ENCODE data around the gene TAF1C.
A peak's percentile ranks its signal among the peaks of the same experiment; 100 is the strongest.

Gene TAF1C

GRCh38 chr16:84182104-84182503 lies 4.8 kb downstream of the TAF1C start:
- no peak for ATAC-seq
- Mint-ChIP-seq H3K4me3 (no peak overlapping the region), H3K9me3 (no peaks in the 10 kb centered on the region)

GRCh38 chr16:84181144-84181915 lies 5.5 kb downstream of the TAF1C start:
- Mint-ChIP-seq H3K27me3 (no peaks in the 10 kb centered on the region), H3K4me1 (peaks cover 44% of the 10 kb centered on the region), H3K4me3 (no peak overlapping the region), H3K9me3 (no peaks in the 10 kb centered on the region), H3K27ac (peak overlapping the region in 1 of 2 donors; percentile 78)
- ATAC-seq (no peak), DNase-seq (no peak)

More at GRCh38 chr16:84182104-84182503, 4.8 kb downstream of the TAF1C start:
- Mint-ChIP-seq H3K27me3 (no peaks in the 10 kb centered on the region), H3K27ac (peak overlapping the region in 1 of 2 donors; percentile 19), H3K4me1 (peaks cover 50% of the 10 kb centered on the region)
- DNase-seq: no peak

GRCh38 chr16:84180519-84181140 lies 6.2 kb downstream of the TAF1C start:
- Mint-ChIP-seq H3K4me1 (peaks cover 38% of the 10 kb centered on the region), H3K4me3 (no peak overlapping the region), H3K27ac (peak overlapping the region in 1 of 2 donors; percentile 78), H3K27me3 (no peaks in the 10 kb centered on the region), H3K9me3 (no peaks in the 10 kb centered on the region)
- no peak for DNase-seq
- ATAC-seq: no peak

GRCh38 chr16:84179612-84180320 lies 7.1 kb downstream of the TAF1C start:
- Mint-ChIP-seq H3K9me3 (no peaks in the 10 kb centered on the region), H3K4me1 (peaks cover 38% of the 10 kb centered on the region), H3K27ac (no peak overlapping the region), H3K4me3 (no peak overlapping the region), H3K27me3 (peaks cover 1% of the 10 kb centered on the region)
- DNase-seq: no peak
- ATAC-seq: no peak

- DNase-seq: no peak
- no peaks in the 10 kb centered on the region for H3K9me3 Mint-ChIP-seq
- ATAC-seq: no peak
- peaks cover 7% of the 10 kb centered on the region for H3K27me3 Mint-ChIP-seq
- no peak overlapping the region for H3K4me3 Mint-ChIP-seq
- peak overlapping the region in 1 of 2 donors; percentile 88 for H3K27ac Mint-ChIP-seq
- H3K4me1 Mint-ChIP-seq: peaks cover 35% of the 10 kb centered on the region
Measured at GRCh38 chr16:84178892-84179611, 7.8 kb downstream of the TAF1C start.

GRCh38 chr16:84178146-84178765 lies 8.6 kb downstream of the TAF1C start:
- Mint-ChIP-seq H3K27ac (peak overlapping the region; percentile 19 to 29), H3K27me3 (peaks cover 7% of the 10 kb centered on the region), H3K9me3 (no peaks in the 10 kb centered on the region), H3K4me3 (no peak overlapping the region), H3K4me1 (peaks cover 29% of the 10 kb centered on the region)
- ATAC-seq (no peak), DNase-seq (no peak)

- no peak for DNase-seq
- H3K4me3 Mint-ChIP-seq: no peak overlapping the region
- H3K27me3 Mint-ChIP-seq: peaks cover 7% of the 10 kb centered on the region
- peak overlapping the region; percentile 19 to 29 for H3K27ac Mint-ChIP-seq
- ATAC-seq: no peak
- no peaks in the 10 kb centered on the region for H3K9me3 Mint-ChIP-seq
- H3K4me1 Mint-ChIP-seq: peaks cover 27% of the 10 kb centered on the region
Measured at GRCh38 chr16:84177741-84178073, 9.2 kb downstream of the TAF1C start.

- ATAC-seq: no peak
- H3K27me3 Mint-ChIP-seq: peaks cover 7% of the 10 kb centered on the region
- H3K4me3 Mint-ChIP-seq: no peak overlapping the region
- peaks cover 27% of the 10 kb centered on the region for H3K4me1 Mint-ChIP-seq
- no peak for DNase-seq
- no peaks in the 10 kb centered on the region for H3K9me3 Mint-ChIP-seq
- H3K27ac Mint-ChIP-seq: peak overlapping the region in 1 of 2 donors; percentile 19
Measured at GRCh38 chr16:84176192-84177053, 10.4 kb downstream of the TAF1C start.

- Mint-ChIP-seq H3K27ac (no peak overlapping the region), H3K9me3 (no peaks in the 10 kb centered on the region), H3K4me1 (peaks cover 27% of the 10 kb centered on the region), H3K4me3 (peak overlapping the region in 1 of 2 donors; percentile 28), H3K27me3 (peaks cover 7% of the 10 kb centered on the region)
- ATAC-seq (peak; percentile 88), DNase-seq (peak; percentile 63 to 64)
Measured at GRCh38 chr16:84175350-84176081, 11.3 kb downstream of the TAF1C start.

- Mint-ChIP-seq H3K27me3 (peaks cover 17% of the 10 kb centered on the region), H3K4me3 (no peak overlapping the region), H3K27ac (no peak overlapping the region), H3K4me1 (peaks cover 27% of the 10 kb centered on the region), H3K9me3 (no peaks in the 10 kb centered on the region)
- ATAC-seq (no peak), DNase-seq (no peak)
Measured at GRCh38 chr16:84174396-84174795, 12.5 kb downstream of the TAF1C start.

- no peak for ATAC-seq
- H3K27ac Mint-ChIP-seq: peak overlapping the region; percentile 29 to 40
- H3K27me3 Mint-ChIP-seq: peaks cover 28% of the 10 kb centered on the region
- no peaks in the 10 kb centered on the region for H3K9me3 Mint-ChIP-seq
- H3K4me3 Mint-ChIP-seq: no peak overlapping the region
- peaks cover 5% of the 10 kb centered on the region for H3K4me1 Mint-ChIP-seq
- DNase-seq: no peak
Measured at GRCh38 chr16:84169765-84170310, 17.0 kb downstream of the TAF1C start.

- Mint-ChIP-seq H3K27ac (no peak overlapping the region), H3K27me3 (peaks cover 39% of the 10 kb centered on the region), H3K9me3 (no peaks in the 10 kb centered on the region), H3K4me1 (no peaks in the 10 kb centered on the region), H3K4me3 (no peak overlapping the region)
- ATAC-seq (no peak), DNase-seq (no peak)
Measured at GRCh38 chr16:84166796-84167695, 19.8 kb downstream of the TAF1C start.

- H3K9me3 Mint-ChIP-seq: no peaks in the 10 kb centered on the region
- ATAC-seq: no peak
- H3K4me3 Mint-ChIP-seq: no peak overlapping the region
- H3K27ac Mint-ChIP-seq: no peak overlapping the region
- H3K27me3 Mint-ChIP-seq: peaks cover 39% of the 10 kb centered on the region
- H3K4me1 Mint-ChIP-seq: no peaks in the 10 kb centered on the region
- DNase-seq: no peak
Measured at GRCh38 chr16:84165746-84166145, 21.1 kb downstream of the TAF1C start.
